Right renal cortex interstitium (tissue), 3 donors: ENCODE measurements around the gene PRSS56. TPM values are rescaled to one million over a fixed set of nuclear protein-coding genes. Genes with fewer than 3 reads are reported as not detected.

Source experiments
- DNase-seq, 3 donors: peaks; one replicate each; pipeline ENCODE4 v3.0.0-alpha.2; 2013; ENCODE audit warnings: low read depth in 3 of 3, low spot score in 2 of 3
- polyA plus RNA-seq, 3 donors: library from polyadenylated mRNA; unstranded; fragments of 120-200 nt; gene quantifications; one replicate each; pipeline ENCODE4 v1.2.1, GENCODE V29; 2013; ENCODE audit not compliant: insufficient read length in 3 of 3

PRSS56 gene
- not detected for polyA plus RNA-seq

DNA sequence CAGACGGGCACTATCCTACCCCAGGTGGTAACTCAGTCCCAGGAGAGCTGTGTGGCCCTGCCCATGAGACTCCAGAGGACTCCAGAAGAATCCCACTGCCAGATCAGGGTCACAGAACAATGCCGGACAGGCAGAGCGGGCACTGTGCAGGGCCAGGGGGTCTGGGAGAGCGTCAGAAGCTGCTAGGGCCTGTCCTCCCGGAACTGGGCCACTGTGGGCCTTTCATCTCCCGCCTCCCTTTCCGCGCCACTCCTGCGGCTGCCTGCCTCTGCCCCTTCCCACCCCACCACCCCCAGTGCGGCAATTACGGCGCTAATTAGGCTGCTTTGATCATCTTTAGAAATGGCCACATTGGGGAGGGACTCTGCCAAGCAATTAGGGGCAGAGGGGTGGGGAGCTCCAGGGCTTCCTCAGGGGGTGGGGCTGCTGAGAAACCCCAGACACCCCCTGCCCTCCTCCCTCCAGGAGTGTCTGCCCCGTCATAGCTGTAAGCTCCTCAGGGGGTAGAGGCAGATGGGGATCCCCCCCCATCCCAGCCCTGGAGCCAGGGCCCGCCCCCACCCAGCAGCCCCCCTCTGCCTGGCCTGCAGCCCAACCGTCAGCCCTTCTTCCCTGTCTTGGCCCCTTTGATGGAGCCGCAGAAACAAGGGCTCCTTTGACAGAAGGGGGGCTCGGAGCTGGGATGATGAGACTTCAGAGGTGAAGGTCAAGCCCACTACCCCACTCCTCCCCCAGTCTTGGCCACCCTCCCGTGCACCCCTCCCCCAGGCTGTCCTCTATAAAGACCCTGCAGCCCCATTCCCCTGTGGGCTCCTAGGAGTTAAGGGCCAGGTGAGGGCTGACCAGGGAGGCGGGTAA is at the start of gene PRSS56:
TSS of gene PRSS56 (plus strand) at position 808 of the 858 bp plus-strand sequence. CDS start 211 bp downstream, outside the sequence.
- DNase-seq: no peak

DNA sequence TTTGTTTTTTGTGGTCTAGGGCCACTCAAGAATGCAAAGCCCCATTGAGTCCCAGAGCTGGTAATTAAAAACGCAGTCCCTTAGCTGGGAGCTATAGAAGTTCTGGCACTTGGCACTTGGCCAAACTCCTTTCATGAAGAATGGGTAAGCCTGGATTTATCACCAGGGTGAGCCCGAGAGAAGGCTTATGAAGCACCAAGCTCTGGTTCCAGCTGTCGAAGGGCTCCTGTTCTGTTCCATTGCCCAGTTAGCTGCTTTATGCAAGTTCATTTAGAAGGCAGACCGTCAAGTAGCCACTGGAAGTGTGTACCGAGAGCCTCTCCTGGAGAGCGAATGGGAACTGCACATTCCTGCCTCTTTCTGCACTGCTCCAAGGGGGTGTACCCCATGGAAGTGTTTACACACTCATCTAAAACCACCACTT is 46.7 kb upstream of the PRSS56 start:
- peak in 2 of 3 donors; percentile 27 to 31 for DNase-seq

DNA sequence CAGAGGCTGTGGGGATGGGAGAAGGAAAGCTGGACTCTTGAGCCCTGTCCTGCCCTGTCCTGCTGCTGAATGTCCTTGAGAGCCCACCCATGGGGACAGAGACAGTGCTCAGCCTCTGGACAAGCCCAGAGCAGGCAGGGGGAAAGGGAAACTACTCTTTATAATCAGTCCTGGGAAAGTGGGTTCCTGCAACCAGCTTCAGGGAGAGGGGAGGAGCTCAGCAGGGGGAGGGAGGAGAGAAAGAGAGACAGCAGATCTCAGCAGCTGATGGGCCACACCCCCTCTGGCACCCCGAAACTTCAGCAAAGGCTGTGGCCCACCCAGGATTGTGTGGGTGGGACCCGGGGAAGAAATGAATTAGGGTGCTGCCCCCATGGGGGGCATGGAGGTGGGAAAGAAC is 44.1 kb upstream of the PRSS56 start:
- DNase-seq: no peak

DNA sequence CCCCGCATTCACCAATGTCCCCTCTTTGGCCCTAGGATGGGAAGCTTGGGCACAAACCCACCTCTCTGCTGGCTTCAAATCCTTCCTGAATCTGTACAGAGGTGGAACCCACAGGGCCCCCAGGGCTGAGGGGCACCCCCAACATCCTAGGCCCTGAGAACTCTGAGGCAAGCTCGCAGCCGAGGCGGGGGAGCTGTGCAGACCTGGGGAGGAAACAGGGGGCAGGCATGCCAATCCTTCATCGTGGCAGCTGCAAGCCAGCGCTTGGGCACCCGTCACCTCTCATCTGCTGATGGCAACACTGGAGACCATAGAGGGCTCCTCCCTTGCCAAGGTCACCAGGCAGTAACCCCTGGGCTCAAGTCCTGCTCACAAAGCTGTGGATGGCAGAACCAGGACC is 43.4 kb upstream of the PRSS56 start:
- no peak for DNase-seq

DNA sequence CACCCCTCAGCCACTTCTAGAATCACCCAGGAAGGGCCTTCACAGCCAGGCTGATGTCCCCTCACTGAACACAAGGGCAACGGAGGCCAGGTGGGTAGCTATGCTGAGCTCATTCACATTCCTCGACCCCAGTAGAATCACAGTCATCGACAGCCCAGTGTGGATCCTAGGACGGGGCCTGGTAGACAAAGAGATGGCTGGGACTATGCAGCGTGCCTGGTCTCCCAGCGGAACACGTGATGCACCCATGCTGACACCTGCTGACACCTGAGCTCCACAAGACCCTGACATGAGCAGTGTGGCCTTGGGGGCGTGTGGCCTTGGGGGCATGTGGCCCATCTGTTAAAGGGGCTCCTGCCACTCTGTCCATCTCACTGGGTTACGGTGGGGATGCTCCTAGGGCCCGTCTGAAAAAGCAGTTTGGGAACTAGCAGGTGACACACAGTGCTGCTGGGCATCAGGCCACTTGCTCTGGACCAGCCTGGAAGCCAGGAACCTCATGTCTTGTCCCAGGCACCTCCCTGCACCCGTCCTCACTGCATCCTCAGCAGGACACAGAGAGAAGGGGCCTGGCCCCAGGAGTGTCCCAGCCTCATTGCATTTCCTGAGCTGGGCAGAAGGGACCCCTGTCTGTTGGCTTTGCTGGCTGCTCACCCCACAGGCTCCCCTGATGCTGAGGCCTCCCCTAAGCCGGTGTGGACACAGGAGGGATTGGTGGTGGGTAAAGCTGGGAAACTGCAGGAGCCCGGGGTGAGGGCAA is 42.3 kb upstream of the PRSS56 start:
- no peak for DNase-seq

DNA sequence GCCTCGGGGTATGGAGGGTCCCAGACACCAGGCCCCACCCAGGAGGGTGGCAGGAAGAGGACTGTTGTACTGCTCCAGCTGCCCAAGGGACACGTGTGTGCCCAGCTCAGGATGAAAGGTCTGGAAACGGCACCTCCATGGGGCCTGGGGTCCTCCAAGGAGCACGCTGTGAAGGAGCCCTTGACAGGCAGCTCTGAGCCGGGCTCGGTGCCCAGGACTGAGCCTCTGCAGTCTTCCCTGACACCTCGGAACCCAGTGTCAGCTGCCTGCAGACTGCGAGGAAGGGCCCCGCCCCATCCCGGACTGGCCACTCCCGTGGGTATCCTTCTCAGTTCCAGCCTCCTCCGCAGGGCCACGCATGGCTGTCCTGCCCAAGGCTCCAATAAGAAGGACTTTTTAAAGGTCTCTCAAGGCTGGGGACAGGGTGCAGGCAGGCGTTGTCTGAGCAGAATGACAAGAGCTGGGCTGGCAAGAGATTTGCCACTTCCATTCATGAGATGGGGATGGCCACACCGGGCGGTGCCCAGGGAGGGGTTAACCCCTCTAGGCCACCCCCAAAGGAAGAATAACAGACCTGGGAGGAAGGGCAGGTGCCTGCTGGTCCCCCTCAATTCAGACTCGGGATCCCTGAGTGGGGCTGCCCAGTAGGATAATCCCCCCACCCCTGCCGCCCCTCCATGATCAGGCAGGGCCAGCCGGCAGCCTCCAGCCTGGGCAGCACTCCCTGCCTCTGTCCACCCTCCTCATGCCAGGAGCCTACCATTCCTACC is 41.4 kb upstream of the PRSS56 start:
- DNase-seq: no peak

DNA sequence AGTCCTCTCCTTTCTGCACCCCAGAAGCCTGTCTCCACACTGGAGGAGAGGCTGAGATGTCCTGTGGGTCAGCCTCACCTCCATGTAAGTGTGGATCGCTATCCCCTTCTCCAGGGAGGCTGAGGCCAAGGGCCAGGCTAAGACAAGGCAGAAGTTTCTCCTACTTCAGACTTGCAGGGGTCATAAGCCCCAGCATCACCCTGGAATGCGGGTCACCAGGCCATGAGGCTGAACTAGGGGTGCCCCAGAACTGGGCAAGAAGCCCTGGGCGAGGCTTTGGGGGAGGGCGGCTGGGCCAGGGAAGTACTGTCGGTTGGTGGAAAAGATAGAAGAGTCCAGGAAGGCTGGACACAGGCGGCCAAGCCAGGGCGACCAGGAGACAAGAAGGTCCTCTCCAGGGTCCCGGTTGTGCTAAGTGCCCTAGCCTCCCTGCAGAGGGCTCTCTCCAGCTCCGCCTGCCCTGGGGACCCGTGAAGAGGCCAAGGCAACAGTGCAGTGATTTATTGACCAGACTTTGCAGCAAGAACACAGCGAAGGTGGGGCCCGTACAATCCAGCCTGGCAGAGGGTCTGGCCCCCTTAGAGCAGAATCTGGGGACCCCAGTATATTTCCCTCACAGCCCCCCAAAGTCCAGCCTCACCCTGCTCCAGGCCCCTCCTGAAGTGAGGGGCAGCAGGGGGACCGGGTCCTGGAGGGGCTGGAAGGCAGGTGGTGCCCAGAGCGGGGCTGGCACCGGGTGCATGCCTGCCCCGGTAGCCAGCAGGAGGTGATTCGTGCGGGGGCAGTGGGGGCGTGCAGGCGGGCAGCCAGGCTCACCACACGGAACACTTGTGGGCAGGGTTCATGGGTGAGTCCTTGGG is 40.6 kb upstream of the PRSS56 start:
- no peak for DNase-seq

DNA sequence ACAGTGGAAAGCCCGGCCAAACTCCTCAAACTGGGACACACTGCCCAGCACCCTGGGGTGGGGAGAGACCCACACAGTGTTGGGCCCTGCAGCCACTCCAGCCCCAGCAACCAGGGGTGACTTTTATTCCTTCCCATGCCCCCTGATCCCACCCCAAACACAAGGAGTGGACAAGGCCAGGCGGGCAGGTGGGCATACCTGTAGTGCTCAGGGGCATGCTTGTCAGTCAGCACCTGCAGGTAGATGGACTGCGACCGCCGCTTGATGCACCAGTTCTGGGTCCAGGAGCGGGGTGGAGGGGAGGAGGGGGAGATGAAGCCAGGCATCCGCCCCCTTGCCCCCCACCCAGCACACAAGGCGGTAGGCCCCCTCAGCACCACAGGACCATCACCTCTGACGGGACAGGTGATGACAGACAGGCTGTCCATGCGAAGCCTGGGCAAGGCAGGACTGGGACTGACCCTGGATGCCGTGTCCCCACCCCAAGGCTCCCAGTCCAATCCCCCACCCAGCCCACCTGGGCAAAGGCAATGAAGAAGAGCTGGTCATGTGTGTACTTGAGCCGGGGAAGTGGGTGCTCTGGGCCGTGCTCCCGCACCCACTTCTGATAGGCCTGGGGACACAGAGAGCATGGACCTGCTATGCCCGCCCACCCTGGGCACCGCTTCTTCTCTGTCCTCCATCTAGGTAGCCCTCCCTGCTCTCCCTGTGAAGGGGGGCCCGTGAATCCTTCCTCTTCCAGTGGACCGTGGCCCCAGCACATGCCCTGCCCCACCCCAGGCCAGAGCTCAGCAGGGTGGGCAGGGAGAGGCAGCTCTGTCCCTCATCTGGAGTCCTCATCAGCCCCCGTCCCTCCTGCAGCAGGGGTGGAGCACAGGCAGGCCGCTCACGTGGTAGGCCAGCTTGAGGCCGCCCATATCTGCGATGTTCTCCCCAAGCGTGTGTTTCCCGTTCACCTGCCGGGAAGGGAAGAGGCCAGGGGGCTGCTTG is 39.7 kb upstream of the PRSS56 start:
- DNase-seq: no peak

DNA sequence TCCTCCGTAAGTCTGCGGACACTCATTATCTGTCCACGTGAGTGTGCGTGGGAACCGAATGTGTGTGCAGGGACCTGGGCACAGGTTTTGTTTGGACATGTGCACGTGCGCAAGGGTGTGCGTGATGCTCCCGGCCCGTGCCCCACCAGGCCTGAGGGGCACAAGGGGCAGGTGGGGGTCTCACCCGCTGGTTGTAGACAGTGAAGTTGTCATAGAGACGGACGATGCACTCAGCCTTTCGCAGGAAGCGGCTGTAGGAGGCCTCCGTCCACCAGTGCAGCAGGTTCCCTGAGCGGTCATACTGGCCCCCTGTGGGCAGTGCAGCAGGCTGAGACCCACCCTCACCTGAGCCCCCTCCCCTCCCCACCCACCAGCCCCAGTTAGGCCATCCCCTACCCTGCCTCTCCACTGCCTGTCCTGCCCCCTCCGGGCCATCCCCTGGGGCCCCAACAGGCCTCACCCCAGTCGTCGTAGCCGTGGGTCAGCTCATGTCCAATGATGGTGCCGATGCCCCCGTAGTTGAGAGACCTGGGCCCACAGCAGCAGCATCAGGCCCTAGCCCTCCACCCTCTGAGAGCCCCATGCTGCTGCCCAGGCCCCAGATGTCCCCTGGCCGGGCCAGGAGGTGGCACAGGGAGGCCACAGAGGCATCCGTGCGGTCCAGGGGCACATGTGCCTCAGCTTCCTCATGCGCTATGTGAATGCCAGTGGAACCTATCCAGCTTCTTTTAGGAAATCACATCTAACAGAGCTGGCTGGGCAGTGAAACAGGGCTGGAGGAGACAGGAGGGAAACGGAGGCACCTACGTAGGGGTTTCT is 38.7 kb upstream of the PRSS56 start:
- DNase-seq: no peak

DNA sequence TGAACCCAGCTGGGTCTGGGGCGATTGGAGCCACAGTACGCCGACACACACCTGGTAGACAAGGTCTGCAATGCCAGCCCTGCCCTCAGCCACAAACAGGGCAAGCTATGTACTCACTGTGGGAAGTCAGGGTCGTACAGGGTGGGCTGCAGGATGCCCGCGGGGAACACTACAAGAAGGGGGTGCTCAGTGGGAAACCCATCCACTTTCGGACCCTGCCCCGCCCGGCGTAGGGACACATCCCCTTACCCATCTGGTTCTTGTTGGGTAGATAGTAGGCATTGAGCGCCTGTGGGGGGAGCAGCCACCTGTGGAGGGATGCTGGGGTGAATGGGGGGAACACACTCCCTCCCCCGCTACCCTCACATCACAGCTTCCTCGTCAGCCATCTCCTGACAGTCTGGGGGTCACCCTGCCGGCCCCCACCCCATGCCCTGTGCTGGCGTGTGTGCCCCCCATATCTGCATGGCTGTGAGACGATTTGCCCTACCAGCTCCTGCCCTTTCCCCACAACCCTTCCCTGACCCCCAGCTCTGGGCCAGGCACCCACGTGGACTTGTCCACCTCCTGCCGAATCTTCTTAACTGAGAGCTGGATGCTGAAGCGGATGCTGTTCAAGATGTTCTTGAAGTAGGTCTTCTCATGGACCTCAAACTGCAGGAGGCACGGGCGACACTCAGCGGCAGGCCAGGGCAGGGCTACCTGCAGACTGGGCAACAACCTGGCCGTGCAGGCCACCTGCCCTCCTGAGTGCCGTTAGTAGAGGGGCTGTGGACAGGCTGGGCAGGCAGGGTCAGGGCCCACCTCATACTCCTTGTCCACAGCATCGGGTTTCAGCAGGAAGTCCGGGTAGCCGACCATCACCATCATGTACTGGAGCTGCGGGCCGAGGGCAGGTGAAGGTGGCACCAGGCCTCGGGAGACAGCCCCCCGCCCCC is 37.6 kb upstream of the PRSS56 start:
- no peak for DNase-seq

DNA sequence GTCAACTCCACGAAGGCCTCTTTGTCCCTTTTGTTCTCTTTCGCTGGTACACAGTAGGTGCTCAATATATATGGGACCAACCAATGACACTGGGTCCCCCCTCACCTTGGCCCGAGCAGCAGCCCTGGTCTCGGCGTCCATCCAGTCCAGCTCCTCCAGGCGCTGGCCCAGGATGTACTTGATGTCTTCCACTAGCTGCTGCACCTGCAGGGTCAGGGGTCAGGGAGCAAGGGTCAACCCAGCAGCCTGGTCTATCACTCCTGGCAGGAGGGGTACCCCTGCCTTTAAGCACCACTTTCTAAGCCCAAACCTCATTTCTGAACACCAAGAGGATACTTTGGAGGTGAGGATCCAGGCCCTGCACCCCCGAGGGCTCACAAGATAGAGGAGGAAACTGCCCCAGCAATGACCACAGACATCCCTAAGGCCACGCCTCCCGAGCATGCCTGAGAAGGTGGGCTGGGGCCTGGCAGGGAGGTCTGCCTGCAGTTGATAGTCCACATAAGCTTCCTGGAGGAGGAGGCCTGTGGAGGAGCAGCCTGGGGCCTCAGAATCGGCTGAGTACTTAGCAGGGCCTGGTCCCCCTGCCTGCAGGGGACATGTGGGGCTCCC is 36.8 kb upstream of the PRSS56 start:
- DNase-seq: no peak

DNA sequence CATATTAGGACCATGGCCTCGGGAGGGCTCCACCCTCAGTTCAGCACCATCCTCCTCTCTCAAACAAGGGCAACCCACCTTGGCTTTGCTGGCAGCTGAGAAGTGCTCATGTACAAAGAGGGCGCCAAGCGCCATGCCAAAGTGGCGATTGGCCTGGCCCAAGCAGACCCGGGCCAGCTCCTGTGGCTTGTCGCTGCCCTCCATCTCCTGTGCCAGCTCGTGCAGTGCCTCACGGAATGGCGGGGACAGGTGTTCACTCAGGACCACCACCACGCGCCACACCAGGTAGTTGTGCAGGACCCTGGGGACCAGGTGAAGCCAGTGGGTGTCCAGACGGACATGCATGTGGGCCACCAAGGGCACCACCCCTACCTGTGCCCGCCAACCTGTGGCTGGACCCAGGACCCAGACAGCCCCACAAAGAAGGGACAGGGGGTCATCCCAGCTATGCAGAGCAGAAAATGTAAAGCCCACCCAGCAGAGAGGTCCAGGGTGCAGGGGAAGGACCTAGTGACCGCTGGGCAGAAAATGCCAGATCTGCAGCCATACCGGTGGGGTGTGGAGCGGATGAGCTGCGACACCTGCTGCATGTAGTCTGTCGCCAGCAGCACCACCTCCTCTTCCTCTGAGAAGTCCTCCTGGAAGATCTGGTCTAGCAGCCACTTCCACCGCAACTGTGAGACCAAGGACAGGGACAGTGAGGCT is 36.1 kb upstream of the PRSS56 start:
- DNase-seq: no peak

DNA sequence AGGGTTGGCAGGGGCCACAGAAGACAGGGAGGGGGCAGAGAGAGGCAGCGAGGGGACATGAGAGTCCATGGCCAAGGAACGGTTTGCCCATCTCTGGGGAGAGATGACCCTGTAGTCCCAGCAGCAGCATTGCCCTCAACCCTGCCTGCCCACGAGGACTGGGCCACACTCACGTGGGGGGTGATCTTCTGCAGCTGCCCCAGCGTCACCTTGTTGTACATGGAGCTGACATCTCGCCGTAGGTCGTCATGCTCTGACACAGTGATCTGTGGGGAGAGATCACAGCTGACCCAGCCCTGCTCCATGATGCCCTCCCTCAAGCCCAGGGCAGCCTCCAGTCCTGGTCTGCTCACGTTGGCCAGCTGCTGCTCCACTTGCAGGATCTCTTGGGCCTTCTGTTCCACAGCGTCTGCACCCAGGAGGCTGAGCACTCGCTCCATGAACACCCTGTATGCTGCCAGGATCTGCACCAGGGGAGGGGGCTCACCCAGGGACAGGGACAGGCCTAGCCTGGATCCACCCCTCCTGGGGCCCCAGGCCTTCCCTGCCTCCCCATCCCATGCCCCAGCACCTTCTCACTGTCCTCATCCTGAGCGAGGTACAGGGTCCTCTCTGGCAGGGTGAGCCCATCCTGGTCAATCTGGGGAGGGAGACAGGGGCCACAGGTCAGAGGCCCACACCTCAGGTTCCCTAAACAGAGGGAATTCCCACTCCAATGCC is 35.4 kb upstream of the PRSS56 start:
- DNase-seq: no peak

DNA sequence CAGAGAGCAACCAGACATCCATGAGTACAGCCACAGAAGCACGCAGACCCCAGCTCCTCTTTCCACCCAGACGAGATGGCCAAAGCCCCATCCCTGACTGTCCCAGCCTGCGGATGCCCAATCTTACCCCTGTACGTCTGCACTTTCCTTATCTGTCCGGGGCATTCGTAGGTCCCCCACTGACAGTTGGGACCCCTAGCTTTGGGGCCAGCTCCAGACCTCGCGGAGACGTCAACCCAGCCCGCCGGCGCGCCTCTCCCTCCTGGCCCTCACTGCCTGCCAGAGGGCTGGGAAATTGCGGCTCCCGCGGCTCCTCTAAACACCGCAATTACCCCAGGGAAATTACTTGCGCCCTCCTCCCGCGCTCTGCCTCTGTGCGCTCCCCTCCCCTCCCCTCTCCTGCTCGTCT is 34.8 kb upstream of the PRSS56 start:
- DNase-seq: no peak
